ENCODE measurements around the gene LPXN.
"Not testable (repeated sequence)": the region's sequence is repeated elsewhere in the genome, so short reads cannot be mapped to it uniquely, and the experiment has no call there.

LPXN gene

DNA sequence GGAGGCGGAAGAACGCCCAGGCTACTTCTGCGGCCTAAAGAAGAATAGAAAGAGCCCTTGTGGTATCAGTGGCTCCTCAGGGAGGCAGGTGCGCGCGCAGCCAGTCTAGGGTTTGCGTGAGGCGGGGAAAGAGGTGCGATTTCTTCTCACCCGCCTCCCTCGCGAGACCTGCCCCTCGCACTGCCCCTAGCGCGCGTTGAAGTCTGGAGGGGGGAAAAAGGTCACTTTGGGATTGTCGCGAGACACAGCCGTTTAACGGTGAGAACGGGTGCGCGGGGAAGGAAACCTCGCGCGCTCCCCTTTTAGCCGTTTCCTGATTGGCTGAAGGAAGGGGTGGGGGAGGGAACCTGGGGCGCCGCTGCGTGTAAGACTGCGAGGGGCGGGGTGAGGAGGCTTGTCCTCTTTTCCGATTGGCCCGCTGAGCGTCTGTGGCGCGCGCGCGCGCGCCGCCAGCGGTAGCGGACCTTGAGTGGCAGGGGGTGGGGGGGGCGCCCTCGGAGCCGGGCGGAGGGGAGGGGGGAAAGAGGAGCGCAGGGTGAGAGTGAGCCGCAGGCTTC lies 3.1 kb upstream of the LPXN start, which contains the start of gene ZFP91:
ZFP91 (plus strand) TSS at position 429 of the 557 bp plus-strand sequence. CDS start 219 bp downstream, outside the sequence.
- peak; percentile 92 to 98 (median 96) for DNase-seq

DNA sequence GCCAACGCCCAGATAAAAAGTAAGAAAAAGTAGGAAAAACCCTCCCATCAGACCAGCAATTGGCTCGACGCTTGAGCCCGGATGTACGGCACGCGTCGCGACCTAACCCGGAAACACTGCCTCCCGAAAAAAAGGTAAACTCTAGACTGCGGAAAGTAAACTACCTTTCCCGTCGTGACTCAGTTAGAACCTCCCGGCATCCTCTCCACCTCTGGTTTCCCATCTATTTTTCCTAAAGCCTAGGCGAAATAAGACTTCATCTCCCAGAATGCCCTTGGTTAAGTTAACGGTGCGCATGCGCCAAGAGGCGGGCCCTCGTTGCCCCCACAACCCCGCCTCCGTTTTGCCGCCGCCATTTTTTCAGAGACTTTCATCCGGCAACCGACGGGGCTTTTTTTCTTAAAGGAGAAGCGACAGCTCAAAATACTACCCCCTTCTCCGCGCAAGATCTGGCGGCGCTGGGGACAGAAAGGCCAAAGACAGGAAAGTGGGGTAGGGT lies 2.5 kb upstream of the LPXN start:
- DNase-seq, result peak; percentile 87 to 93 (median 90)

DNA sequence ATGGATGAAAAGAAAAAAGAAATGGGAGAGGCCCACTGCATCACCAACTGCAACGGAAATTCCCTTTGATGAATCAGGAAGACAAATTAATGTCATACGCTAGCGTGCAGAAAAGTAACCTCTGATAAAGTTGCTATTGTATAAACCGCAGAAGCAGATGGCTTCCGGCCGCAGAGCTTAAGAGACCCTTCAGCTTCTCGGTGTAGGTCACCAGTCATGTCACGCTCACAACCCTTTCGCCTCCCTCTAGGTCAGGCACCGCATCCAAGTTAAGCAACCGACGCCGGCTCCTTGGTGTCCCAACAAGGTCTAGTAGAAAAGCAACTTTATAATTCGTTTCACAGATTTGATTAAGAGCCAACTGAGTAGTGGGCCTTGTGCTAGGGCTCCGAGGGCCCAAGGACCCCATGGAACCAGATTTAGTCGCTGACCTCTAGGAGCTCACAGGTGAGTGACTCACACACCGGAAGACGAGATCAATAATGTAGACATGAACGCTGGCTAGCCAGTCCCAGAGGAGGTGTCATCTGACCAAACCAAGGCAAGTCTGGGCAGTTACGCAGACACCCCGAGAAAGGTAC lies 2.0 kb upstream of the LPXN start:
- peak; percentile 57 to 70 (median 60) for DNase-seq

DNA sequence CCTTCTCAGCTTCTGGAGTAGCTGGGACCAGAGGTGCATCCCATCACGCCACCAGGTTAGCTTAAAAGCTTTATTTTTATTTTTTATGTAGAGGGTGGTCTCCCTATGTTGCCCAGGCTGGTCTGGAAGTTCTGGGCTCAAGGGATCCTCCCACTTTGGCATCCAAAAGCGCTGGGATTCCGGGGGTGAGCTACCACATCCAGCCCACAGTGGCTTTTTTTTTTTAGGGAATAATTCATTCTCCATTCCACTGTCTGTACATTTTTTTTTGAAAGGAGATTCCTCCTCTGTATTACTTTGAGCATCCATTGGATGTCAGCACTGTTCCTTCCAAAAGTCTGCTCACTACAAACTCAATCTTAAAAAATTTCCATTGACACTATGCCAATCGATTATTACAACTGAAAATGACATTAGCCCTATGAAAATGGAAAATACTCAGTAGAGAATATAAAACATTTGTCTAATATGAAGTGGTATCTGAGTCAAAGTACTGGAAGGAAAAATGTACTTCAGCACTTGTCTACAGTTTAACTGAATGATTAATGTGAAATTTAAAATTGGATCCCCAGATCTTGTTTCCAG lies 1.3 kb upstream of the LPXN start:
- no peak for DNase-seq

DNA sequence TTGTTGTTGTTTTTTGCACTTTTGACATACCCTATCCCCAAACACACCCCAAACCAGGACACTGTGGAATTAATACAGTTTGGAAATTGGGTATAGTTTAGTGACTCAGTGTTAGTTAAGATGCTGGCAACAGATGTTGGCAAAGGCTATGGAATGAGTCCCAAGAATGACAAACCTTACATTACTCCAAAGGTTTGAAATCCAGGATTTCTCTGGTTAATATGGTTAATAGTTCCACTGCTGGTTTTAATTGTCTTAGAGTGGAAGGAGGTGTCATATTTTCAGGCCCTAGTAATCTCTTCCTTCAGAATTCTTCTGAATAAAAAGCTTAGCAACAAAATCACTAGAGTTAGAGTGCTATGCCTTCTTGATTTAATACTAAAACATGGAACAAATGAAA lies 775 bp downstream of the LPXN start:
- no peak for DNase-seq

DNA sequence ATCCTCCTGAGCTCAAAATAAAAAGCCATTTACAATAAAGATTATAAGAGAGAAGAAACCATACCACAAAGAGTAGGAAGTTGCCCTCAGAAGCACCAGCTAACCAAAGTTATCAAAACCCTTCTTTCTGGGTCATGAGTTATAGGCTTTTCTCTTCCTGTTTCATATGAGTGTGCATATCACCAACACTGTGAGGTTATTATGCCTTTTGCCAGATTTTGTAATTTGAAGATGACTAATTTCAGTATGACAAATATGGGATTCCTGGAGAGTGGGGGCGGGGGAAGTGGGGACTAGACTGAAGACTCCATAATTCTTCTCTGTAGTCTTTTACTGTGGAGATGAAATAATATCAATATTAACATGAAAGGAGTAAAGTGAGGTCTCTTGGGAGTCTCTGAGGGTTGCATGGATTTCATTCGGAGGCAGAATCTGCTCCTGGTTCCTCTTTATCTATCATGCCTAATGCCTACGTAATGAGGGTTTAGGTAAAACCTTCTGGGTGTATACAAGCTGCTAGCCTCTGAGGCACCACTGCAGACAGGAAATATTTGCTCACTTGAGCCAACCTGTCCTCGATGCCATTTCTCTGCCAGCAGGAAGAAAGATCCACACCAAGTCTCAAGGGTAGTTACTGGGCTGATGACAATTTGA lies 2.1 kb downstream of the LPXN start:
- DNase-seq, result peak in 2 of 4 experiments; percentile 6 to 11

DNA sequence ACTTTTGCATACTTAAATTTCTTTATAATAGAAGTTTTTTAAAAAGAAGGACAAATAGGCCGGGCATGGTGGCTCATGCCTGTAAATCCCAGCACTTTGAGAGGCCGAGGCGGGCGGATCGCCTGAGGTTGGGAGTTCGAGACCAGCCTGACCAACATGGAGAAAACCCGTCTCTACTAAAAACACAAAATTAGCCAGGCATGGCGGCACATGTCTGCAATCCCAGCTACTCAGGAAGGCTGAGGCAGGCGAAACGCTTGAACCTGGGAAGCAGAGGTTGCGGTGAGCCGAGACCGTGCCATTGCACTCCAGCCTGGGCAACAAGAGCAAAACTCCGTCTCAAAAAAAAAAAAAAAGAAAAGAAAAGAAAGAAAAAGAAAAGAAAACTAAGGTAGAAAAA lies 2.8 kb downstream of the LPXN start:
- not testable (repeated sequence) for DNase-seq

DNA sequence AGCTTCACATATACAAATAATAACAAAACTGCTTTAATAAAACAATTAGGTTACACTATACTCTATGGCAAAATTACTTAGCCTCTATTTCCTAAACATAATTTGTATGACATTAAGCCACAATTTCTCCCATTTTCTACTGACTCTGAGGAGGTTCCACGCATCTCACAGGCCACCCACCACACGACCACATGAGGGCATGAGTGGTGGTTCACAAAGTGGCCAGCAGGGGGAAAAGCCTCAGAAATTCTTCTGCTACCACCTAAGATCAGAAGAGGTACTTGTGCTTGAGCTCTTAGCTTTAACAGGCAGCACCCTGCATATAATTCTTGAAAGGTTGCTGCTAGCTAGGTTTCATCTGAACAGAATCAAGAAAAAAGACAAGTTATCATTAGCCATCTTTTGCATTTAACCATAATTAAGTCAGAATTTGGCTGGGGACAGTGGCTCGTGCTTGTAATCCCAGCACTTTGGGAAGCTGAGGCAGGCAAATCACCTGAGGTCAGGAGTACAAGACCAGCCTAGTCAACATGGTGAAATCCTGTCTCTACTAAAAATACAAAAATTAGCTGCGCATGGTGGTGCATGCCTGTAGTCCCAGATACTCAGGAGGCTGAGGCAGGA lies 7.7 kb downstream of the LPXN start:
- peak; percentile 22 to 69 (median 39) for DNase-seq

DNA sequence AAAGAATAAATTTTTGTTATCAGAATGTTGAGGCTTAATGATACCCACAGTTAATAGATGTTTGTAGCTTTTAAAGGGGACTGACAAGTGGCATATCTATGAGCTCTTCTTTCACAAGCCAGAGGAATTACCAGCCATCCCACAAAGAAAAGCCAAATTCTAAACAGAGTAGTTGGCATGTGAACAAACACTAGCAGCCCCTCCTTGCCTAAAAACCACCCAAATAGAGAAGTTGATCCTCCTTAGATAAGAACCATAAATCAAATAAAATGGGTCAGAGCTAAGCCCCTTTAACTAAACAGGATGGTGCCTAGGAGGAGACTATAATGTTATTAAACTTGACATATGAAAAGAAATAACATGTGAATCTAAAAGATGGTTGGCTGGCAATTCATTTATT lies 11.4 kb downstream of the LPXN start:
- no peak for DNase-seq

DNA sequence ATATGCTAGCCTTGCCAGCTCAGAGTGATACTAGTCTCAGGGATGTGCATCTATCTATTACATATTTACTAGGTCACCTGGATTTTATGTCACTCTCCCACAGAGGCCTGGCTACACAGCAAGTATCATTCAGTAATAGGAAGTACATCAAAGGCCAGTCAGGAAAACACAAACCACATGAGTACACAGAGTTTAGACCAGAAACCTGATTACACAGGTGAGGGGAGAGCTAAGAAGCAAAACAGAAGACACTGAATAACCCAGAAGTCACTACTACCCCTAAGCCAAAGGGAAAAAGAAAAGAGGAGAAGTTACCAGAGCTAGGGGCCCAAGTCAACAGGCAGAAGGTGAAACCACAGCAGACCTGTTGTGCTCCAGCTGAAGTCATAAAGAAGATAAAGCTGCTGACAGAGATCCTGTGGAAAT lies 13.3 kb downstream of the LPXN start:
- no peak for DNase-seq

DNA sequence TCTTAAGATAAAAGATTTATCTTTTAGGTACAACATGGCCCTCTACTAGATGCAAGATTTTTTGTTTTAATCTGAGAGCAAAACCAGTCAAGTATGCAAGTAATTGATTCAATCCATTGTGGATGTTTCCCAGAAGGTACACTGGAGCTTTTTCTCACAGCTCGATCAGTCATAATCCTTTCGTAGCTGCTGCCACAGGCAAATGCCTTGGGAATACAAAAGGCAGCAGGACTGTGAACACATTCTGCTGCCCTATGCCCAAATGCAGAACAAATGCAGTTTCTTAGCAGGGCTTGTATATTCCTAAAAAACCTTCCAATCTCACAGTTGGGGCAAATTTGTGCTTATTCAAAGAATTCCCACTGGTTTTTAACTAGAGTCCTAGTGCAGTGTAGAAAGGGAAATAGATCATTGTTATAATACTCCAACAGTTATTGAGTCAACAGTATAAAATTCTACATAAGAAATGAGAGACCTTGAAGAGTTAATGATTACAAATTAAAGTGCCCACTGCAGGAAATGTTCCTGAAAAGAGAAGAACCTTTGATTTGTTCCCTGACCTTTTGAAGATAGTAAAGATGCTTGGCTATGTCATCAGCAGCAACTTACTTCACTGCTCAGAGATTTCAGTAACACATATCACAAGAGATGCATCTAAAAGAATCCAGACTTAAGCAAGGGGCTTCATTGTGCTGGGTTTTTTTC lies 14.1 kb downstream of the LPXN start:
- no peak for DNase-seq

DNA sequence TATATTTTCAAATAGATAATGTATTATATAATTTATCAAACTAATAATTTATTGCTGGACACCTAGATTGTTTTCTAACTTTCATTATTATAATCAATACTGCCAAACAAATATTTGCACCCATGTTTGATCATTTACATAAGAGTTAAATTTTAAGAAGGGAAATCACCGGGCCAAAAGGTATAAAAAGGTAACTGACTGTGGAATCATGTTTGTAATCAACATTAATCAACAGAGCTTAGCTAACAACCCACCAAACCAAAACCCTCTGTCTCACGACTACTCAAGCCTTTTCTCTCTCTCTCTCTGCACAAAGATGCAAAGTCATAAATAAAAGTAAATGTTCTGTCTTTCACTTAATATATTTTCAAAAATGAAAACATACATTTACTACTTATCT lies 14.8 kb downstream of the LPXN start:
- no peak for DNase-seq

DNA sequence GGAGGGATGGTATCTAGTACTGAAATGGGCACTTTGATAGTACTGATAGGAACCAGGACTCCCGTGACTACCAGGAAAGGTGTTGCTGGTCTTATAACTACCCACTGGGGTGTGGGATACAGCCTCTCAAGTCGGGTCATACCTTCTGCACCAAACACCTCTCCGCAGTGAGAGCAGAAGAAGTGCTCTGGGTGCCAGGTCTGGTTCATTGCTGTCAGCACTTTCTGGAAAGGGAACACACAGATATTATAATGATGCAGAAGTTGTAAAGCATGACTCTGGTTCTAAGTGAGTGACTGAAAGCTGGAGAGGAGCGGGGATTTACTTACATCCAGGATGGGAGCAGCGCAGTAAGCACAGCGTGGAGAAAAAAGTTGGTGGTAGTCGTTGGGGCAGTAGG lies 26.0 kb downstream of the LPXN start:
- no peak for DNase-seq

DNA sequence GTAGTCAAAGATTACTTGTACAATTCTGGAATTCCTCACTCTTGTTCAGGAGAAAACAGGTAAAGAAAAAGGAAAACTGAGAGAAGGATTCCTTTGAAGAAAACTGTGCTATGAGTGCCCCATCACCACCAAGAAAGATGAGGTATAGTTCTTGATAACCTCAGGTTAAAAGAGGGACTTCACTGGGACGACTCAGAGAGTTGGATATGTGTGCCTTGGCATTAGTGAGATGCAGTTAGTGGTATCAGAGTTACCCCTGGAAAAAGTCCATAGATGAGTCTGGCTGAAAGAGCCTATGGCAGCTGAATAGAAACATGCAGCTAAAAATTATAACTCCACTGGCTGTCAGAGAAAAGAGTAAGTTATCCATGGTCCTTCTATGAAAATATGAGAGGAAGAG lies 28.8 kb downstream of the LPXN start:
- DNase-seq, result no peak

DNA sequence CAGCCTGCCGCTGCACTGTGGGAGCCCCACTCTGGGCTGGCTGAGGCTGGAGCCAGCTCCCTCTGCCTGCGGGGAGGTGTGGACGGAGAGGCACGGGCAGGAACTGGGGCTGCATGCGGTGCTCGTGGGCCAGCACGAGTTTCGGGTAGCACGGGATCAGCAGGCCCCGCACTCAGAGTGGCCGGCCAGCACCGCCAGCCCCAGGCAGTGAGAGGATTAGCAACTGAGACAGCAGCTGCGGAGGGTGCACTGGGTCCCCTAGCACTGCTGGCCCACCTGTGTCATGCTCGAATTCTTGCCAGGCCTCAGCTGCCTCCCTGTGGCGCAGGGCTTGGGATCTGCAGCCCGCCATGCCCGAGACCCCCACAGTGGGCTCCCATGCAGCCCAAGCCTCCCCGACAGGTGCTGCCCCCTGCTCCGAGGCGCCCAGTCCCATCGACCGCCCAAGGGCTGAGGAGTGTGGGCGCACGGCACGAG lies 43.8 kb downstream of the LPXN start:
- DNase-seq, result no peak

DNA sequence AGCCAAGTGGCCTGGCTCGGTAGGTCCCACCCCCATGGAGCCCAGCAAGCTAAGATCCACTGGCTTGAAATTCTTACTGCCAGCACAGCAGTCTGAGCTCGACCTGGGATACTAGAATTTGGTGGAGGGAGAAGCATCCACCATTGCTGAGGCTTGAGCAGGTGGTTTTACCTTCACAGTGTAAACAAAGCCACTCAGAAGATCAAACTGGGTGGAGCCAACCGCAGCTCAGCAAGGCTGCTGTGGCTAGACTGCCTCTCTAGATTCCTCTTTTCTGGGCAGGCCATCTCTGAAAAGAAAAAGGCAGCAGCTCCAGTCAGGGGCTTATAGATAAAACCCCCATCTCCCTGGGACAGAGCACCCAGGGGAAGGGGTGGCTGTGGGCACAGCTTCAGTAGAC lies 45.4 kb downstream of the LPXN start:
- DNase-seq, result peak in 1 of 4 experiments; percentile 17

DNA sequence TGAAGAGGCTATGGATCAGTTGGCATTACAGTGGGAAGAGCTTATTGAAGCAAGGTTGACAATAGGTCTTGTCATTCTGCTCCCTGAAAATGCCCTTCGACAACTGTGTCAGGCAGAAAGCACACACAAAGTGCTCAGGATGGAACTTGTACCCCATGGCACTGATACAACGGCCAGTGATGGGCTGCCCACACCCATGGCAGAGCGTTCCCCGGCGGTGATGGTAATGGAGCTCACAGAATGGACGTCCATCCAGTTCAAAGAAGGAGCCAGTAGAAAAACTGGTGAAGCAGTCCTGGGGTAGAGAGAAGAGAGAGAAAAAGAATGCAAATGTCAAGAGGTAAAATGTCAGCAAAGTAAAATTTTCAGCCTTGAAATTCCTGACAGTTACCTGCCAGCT lies 48.2 kb downstream of the LPXN start:
- DNase-seq, result no peak

DNA sequence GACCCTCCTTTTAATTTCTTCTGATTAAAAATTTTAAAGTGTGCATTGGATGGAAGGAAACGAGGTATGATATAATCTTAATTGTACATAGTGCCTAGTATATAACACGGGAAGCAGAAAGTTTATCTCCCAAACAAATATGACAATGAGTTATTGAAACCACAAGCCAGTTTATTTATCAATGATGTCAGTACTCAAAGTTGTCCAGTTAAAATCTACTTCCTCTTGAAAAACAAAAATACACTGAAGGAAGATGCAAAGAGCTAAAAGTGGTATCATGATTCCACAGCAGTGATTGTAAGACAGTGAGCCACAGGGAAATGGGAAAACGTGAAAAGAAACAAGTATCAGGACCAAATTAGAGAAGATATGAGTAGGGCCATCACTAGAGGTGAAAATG lies 48.9 kb downstream of the LPXN start:
- DNase-seq, result no peak

DNA sequence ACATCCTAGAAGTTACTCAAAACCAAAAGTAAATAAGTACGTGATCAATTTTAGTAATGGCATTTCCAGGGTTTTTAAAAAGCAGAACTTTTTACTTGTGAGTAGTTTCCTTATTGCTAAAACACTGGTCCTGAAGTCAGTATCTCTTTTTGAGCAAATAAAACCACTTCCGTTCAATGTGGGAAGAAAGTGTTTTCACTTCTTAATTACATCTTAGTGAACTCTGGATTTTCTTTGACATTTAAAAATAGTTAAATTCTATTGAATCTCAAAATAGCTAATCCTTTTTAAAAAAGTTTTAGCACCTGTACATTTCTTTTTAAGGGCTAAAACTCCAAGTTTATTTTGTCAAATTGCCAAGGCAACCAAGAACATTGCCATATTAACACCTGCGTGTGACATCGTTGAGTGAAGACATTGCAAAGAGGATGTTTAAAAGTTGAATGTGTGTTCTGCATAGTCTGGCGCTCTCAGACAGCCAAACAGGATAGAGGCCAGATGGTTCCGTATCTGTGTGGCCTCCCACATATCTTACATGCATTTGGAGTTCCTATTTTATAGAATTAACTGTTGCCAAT lies 50.5 kb downstream of the LPXN start:
- DNase-seq, result peak in 1 of 4 experiments; percentile 4

DNA sequence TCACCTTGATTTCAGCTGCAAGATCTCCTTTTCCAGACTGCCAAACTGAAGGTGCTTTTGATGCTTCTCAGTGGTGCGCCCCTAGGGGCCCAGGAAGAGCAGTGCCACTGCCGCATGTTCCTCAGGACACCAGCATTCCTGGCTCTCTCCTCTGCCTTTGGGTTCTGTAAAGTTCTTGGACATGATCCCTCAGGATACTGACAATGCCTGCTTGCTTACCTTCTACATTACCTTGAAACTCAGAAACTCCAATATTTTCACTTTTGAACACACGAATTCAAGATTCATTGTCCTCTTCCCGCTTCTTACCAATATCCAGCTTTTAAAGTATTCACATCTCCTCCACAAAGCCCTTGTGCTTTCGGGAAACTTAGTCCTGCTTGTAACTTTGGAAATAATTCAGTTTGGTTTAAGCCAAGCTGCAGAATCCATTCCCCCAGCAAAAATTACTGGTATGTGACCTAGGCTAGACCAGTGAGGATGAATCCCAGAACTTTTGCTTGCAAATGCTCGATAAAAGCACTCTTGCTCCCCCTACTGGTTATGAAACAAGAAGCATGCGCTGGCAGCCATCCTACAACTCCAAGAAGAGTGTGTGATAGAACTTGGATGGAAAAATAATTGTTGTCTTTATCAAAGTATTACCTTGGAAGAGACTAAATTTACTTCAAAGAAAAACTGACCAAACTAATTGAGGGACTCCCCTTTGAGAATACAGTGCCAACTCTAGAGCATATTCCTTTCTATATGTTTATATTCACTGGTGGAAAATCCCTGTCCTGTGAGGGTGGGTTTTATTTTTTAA lies 51.2 kb downstream of the LPXN start:
- DNase-seq, result peak in 1 of 4 experiments; percentile 29

DNA sequence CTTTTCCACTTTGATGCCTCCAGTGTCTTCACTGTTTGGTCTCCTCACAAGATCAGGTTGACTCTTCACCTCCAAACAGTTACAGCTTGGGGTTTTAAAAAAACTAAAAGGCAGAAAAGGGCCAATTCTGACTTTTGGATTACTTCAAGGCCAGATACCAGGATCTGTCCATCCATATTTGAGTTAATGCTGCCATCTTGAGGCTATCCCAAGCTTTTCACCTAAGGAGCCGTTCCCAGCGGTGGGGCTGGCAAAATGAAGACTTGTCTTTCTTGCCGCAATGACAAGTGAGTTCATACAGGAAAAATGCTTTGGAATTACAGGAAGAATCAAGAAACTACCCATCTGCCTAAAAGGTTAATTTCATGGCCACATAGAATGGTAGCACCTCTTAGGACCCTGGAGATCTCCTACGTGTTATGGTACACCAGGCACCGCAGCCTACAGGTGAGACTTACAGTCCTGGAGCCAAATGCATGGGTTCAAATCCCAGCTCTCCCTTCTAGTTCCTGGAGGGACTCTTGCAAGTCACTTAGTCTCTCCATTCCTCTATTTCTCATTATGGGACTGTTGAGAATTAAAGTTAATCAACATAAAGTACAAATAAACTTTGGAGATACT lies 61.8 kb downstream of the LPXN start:
- no peak for DNase-seq
